LNCaP clone FGC (cell line): ENCODE data around the gene SSPN.

ENCODE experiments used
- DNase-seq: peaks from one replicate; pipeline ENCODE4 v3.0.0-alpha.2; 2011; ENCODE audit warnings: low read depth
- H3K4me3 ChIP-seq: 2 replicates; pipeline ENCODE4 v1.5.1; 2011; ENCODE audit warnings: mild to moderate bottlenecking, low read depth, low read length, control low read depth
- TF ChIP-seq, protein P1 (sequence below): IDR thresholded peaks from 2 replicates; pipeline ENCODE4 v1.5.1; 2012; ENCODE audit warnings: mild to moderate bottlenecking; ENCODE audit not compliant: control insufficient read depth, insufficient read depth; ENCODE audit errors: extremely low read depth

SSPN gene

GRCh38 chr12:26172539-26172938 is 22.8 kb upstream of the SSPN start:
- TF ChIP-seq, protein P1, sequence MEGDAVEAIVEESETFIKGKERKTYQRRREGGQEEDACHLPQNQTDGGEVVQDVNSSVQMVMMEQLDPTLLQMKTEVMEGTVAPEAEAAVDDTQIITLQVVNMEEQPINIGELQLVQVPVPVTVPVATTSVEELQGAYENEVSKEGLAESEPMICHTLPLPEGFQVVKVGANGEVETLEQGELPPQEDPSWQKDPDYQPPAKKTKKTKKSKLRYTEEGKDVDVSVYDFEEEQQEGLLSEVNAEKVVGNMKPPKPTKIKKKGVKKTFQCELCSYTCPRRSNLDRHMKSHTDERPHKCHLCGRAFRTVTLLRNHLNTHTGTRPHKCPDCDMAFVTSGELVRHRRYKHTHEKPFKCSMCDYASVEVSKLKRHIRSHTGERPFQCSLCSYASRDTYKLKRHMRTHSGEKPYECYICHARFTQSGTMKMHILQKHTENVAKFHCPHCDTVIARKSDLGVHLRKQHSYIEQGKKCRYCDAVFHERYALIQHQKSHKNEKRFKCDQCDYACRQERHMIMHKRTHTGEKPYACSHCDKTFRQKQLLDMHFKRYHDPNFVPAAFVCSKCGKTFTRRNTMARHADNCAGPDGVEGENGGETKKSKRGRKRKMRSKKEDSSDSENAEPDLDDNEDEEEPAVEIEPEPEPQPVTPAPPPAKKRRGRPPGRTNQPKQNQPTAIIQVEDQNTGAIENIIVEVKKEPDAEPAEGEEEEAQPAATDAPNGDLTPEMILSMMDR = no peak
- DNase-seq = peak; percentile 28
- H3K4me3 ChIP-seq = no peak overlapping the region

DNA sequence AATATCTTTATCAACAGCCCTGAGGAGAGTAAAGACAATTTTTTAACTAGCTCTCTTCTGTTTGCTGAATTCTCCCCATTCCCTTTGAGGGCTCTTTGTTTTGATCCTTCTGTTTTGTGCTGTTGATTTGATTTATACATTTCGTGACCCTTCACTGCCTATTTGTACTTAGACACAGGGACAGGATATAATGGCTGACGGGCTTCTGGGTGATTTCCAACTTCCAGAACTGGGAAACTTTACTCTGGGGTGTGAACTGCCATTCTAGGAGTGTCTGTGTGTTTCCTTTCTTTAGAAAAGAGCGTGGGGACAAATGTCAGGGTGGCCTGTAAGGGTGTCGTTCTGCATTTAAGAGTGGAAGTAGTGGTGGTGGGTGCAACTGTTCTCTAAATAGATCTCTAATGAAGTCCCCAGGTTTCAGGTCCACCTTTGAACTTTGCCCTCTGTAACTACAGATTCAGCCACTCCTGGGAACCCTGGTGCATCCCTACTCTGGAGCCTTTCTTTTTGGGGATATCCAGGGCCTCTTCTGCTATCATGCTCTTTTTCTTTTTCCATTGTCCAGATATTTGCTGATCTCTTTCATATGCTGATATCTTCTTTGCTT is 22.3 kb upstream of the SSPN start:
- DNase-seq = peak; percentile 30
- TF ChIP-seq, protein P1 = no peak
- H3K4me3 ChIP-seq = no peak overlapping the region

- H3K4me3 ChIP-seq = no peak overlapping the region
- TF ChIP-seq, protein P1 = 0 out of 2 replicates have a peak, but pooled peaks have one; percentile 11
- DNase-seq = peak; percentile 36
Measured at GRCh38 chr12:26176725-26177124, 18.6 kb upstream of the SSPN start.

DNA sequence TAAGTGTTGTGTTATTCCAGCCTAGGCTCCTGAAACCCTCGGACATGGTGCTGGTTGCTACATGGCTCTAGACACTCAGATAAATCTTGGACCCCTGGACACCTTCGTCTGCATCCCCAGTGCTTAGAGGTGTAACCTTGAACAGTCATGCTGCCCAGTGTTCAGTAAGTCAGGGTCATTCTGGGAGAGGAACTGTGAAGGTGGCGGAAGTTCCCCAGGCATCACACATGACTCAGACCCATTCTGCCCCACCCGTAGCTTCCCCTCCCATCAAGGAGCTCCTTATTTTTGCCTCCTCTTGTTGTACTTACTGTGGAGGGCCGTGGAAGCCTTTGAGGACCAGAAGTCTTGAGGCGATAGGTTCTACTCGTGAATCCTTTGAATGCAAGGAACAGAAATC is 18.1 kb upstream of the SSPN start:
- no peak for DNase-seq
- no peak overlapping the region for H3K4me3 ChIP-seq
- TF ChIP-seq, protein P1 = no peak

DNA sequence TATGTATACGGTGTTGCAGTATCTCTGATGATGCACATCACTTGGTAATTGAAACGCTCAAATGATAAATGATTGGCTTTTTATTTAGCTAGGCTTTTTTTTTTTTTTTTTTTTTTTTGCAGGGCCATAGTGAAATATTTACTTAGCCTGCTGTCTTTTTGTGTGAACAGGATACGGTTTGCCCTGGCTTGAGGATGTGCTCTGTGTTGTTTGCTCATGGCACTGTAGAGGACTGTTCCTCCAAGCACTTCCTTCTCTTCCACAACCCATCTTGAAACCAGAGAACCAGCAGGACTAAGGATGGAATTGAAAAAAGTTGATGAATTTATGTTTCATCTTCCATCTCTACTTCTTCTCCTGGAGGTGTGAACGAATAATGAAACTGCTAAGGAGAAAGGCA is 15.5 kb upstream of the SSPN start:
- TF ChIP-seq, protein P1 = no peak
- H3K4me3 ChIP-seq = no peak overlapping the region
- DNase-seq = peak; percentile 84

DNA sequence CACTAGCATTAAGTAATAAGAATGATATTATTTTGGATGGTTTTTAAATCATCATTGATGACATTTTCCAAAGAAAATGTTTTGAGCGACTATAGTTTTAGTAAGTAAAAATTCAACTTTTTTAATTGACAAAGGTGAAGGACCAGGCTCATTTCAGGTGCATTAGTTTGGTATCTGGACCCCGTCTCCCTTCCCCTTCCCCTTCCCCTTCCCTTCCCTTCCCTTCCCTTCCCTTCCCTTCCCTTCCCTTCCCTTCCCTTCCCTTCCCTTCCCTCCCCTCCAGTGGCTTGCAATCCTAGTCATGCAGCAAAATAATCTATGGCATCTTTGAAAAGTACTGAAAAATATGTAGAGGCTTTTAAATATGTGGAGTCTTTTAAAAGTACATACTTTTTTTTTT is 13.0 kb upstream of the SSPN start:
- DNase-seq = no peak
- TF ChIP-seq, protein P1 = no peak
- no peak overlapping the region for H3K4me3 ChIP-seq
